ENCODE measurements around the gene METTL16.
"Not testable (repeated sequence)": the region's sequence is repeated elsewhere in the genome, so short reads cannot be mapped to it uniquely, and the experiment has no call there.

The METTL16 gene

GRCh38 chr17:2450016-2450650 is 61.6 kb downstream of the METTL16 start:
- FAIRE-seq, result no peak

- peak; percentile 64 for FAIRE-seq
Measured at GRCh38 chr17:2449486-2449885, 62.2 kb downstream of the METTL16 start.

DNA sequence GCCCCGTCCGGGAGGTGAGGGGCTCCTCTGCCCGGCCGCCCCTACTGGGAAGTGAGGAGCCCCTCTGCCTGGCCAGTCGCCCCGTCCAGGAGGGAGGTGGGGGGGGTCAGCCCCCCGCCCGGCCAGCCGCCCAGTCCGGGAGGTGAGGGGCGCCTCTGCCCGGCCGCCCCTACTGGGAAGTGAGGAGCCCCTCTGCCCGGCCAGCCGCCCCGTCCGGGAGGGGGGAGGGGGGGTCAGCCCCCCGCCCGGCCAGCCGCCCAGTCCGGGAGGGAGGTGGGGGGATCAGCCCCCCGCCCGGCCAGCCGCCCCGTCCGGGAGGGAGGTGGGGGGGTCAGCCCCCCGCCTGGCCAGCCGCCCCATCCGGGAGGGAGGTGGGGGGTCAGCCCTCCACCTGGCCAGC is 64.2 kb downstream of the METTL16 start:
- not testable (repeated sequence) for FAIRE-seq

- FAIRE-seq, result no peak
Measured at GRCh38 chr17:2445638-2446037, 66.0 kb downstream of the METTL16 start.

DNA sequence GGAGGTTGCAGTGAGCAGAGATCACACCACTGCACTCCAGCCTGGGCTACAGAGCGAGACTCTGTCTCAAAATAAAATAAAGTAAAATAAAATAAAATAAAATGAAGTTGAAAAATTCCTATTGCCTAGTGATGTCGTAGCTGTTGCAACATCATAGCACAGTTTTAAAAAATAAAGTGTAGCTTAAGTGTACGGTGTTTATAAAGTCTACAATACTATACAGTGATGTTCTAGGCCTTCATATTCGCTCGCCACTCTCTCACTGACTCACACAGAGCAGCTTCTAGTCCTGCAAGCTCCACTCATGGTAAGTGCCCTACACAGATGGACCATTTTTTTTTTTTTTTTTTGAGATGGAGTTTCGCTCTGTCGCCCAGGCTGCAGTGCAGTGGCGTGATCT is 67.3 kb downstream of the METTL16 start:
- no peak for FAIRE-seq

DNA sequence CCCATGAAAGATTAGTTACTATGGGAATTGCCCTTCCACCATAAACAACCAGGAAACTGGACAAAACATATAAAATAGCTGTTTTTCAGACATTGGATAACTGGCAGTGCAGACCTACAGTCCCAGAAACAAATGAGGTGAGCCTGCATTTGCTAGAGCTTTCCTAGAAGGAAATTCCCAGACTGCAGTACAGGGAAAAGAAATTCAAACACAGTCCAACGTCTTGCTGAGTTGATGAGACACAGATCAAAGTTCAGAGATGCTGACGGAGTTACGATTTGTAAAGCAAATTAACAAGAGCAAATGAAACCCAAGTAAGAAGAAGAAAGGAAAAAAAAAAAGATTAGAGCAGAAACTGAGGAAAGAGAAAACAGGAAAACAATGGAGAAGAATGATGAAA is 69.5 kb downstream of the METTL16 start:
- no peak for FAIRE-seq

DNA sequence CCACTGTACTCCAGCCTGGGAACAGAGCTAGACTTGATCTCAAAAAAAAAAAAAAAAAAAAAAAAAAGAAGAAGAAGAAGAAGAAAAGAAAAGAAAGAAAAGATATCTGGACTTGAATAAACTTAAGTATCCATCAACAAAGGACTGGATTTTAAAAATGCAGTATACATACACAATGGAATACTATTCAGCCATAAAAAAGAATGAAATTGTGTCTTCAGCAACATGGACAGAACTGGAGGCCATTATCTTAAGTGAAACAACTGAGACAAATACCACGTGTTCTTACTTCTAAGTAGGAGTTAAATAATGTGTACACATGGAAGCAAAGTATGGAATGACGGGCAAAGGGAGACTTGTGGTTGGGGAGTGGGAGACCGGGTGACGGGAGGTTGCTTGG is 70.8 kb downstream of the METTL16 start:
- no peak for FAIRE-seq

- not testable (repeated sequence) for FAIRE-seq
Measured at GRCh38 chr17:2439997-2440396, 71.7 kb downstream of the METTL16 start.

DNA sequence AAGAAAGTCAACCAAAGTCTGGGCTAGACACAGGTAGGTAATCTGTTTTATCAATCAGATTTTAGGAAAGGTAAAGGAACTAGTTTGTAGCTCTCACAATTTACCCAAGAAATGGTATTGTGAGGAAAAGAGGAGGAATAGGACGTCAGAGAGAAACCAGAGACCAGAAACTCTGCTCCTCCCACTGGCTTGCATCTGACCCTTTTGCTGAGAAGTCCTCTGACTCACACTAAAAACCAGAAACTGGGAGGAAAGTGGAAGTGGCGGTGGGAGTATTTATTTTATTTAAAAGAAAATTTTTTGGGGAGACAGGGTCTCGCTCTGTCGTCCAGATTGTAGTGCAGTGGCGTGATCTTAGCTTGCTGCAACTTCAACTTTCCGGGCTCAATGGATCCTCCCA is 72.9 kb downstream of the METTL16 start:
- FAIRE-seq, result no peak

DNA sequence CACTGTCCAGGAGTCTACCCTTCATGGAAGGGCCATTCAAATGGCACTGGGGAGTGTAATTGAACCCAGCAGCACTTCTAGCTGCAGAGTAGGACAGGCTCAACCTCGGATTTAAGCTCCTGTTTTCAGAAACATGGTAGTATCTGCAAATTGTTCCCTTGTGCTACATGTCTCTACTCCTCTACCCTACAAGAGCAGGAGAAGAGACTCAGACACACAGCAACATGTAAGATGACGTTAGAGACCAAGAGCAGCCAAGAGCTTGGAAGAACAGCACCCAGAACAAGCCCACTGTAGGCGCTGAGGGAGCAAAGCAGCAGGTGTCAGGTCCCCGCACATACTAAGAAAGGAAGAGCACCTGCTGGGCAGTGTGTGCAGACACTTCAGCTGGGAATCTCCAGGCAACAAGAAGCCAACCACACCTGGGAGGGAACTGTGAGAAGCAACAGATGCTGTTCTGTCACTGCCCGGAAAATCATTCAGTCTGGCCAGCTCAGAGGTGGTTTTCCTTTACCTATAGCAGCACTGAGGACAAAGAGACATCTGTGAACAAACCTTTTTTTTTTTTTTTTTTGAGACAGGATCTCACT is 75.3 kb downstream of the METTL16 start:
- no peak for FAIRE-seq

DNA sequence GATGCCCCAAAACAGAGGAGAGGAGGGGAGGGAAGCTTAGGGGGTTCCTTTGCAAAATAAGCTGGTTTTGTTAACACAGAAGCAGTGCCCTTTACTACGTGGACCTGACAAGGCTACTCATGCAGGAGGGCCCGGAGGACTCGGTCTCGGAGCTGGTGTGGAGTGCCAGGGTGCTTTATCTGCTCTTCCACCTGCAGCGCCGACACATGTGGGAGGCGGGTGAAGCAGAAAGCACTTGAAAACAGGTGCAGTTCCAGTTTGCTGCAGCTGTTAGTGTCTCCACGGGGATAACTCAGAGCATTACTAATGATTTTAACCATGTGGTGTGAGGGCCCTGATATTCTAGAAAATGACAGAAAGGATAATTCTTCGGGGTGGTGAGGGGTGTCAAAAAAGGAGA is 75.8 kb downstream of the METTL16 start:
- no peak for FAIRE-seq

- FAIRE-seq, result no peak
Measured at GRCh38 chr17:2435181-2435741, 76.4 kb downstream of the METTL16 start.

DNA sequence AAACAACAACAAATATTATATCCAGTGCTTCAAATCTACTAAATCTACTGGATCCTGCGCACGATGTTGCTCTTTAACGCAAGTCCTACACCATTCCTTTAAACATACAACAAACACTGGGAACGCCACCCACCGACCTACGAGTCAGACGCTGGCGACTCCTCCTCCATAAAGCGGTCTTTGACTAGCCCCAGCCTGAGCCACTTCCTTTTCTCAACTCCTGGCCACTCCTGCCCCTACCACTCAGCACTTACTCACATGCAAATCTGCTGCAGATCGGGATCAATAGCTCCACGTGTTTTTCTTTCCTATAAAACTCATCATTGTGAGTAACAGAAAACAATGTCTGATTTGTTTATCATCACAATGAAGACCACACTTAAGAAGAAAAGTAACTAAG is 78.0 kb downstream of the METTL16 start:
- FAIRE-seq, result no peak

DNA sequence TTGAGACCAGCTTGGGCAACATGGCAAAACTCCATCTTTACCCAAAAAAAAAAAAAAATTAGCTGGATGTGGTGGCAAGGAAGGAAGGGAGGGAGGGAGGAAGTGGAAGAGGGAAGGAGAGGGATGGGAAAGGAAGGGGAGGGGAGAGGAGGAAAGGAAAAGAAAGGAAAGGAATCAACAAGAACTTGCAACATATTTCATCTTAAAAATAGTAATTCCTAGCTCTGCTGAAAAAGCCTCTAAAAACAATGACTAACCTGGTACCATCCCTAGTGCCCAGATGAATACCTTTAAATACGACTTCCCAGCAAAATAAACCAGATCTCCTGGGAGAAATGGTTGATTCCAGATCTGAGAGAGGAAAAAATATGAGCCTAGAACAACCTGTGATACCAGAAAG is 83.8 kb downstream of the METTL16 start:
- FAIRE-seq, result no peak

DNA sequence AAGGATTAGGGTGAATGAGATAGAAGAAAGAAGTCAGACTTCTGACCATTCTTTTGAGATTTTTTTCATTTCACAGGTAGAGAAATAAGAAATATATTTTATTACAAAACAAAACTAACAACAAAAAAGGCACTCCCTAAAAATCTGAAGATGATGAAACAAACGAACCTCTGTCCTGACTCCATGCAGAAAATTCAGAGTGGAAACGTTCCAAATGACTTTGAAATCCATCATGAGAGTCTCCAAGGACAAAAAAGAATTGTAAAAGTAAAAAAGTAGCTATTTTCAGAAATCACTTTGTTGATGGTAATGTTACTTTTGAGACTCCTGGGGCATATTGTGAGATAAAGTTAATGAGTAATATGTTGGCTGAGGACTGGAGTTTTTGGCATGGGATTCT is 84.5 kb downstream of the METTL16 start:
- no peak for FAIRE-seq

DNA sequence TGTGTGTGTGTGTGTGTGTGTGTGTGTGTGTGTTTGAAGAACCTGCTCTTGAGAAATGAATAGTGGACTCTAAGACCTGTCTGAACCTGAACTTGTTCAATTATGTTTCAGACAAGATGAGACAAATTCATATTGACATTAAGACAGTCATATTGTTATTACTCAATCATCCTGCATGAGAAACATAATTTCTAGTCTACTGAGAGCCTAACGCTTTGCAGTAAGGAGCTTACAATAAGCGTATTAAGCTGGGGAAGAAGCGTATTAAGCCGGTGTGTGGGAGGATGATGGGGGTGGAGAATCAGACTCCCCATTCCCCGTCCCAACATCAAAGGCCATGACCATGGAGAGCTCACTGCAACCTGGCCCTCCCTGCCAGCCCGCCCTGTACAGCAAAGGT is 88.4 kb downstream of the METTL16 start:
- FAIRE-seq, result no peak

DNA sequence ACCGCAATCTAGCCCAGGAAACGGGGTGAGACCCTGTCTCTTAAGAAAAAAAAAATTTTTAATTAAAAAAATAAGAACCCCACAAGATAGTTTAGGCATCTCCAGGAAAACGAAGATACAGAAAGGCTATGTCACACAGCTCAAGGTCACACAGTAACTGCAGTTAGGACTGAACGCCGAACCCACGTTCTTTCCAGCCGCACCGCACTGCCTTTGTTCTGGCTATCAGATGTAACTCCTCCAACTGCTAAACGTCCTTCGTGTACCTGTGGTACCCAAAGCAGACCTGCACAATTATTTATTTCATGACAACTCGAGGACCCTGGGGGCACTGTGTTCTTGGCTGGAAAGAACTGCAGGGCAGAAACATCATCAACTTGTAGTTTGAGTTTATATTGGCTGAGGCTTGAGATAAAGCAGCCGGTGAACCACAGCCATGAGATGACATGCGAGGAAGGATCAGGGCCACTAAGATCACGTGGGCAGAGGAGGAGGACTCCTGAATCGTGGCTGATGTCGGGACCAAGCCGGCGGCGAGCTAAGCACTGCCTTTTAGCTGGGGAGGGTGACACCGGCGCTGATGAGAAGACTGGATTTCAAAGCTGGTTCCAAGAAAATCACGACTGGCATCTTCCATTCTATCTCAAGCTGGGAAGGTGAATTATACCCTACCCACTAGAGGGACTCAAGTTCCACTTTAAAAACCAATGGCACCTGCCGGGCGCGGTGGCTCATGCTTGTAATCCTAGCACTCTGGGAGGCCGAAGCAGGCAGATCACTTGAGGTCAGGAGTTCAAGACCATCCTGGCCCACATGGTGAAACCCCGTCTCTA is 90.2 kb downstream of the METTL16 start:
- FAIRE-seq, result no peak

DNA sequence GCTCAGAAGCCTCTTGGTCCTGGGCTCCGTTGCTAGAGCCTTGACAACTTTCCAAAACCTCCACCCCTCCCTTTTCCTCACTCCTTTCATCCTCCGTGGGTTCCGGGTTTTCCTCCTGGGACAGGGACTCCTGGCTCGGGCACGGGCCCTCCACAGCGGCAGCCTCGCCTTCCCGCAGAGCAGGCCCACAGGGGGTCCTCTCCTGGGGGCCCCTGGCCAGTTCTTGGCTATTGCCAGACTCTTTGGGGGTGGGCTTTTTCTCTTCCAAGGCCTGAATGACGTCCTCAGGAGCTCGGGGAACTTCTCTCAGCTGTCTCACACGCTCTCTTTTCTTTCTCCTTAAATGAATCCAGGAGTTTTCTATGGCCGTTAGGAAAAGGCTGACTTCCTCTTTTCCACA is 91.5 kb downstream of the METTL16 start:
- FAIRE-seq, result no peak

- FAIRE-seq, result no peak
Measured at GRCh38 chr17:2419486-2419885, 92.2 kb downstream of the METTL16 start.

DNA sequence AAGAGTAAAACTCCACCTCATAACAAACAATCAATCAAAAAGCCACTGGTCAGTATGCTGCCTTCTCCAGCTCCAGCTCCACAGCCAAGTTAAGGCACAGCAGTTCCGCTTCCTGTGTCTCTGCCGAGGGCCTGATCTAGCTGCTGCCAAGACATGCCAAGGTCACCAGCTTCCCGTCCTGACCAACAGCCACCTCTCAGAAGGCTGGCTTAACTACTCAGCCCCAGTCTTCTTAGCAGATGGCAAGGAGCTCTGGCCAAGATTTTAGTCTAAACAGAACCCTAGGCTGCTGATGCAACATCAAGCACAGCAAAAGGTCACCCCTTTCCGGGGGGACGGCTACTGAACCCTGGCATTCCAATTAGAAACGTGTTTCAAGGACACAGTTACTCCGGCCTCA is 93.1 kb downstream of the METTL16 start:
- no peak for FAIRE-seq

DNA sequence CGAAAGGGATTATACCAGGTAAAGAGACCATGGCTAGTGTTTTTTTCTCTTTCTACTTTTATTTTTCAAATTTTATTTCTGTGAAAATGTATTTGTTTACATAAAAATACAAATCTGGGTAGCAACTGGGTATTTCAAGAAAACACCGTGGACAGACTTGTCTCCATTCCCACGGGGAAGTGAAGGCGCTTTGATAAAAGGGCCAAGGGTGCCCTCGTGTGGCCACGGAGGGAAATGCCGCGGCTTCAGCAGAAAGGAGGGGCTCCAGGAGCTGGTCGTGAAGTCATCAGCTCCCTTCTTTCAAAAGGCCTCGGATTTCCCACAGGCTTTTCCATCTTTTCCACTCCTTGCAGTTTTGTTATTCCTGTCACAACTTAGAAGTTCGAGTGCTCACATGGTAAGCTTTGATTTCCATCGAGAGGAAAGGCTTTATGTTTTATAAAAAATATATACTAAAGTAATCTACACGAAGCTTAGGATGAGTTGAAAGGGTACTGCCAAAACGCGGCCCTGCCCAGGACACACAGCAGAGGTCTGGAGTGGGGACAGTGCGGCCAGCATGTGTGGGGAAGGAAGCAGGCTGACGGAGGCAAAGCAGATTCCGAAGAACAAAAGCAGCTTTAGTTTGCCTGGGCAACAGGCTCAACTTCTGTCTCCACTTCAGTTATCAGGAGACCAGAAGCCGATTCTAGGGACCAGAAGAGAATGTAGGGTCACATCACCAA is 95.5 kb downstream of the METTL16 start:
- FAIRE-seq, result peak; percentile 89

- no peak for FAIRE-seq
Measured at GRCh38 chr17:2415081-2415480, 96.6 kb downstream of the METTL16 start.

DNA sequence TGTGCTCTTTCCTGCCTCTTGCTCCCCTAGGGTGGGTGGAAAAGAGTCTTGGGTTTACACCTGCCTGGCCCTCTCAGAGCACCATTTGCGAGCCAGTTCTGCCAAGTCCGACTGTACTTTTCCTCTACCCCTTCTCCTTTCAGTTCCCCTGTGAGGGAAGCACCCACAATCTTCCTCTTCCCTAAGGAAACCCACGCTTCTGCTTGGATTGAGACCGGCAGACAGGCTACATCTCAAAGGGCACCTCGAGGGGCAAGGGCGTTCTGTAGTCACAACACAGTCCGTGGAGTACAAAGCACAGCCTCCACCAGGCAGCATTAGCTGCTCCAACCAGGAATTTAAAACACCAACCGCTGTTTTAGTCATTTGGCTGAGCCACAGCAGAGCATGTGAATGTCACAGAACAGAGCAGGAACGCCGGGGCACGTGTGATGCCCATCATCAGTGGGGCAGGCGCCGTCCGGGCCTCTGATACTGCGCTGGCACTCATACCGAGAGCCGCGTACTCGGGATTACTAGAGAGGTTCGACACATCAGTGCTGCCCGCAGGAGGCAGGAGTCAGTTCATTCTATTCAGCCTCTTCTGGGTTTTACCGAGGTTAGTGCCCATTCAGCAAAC is 97.1 kb downstream of the METTL16 start:
- no peak for FAIRE-seq

Measured in endometrium (tissue), 2 donors.